CD4-positive, alpha-beta T cell treated with Interferon gamma for 1 hour (primary cell): ENCODE measurements around the gene GDI1.
"Not testable (repeated sequence)": the region's sequence is repeated elsewhere in the genome, so short reads cannot be mapped to it uniquely, and the experiment has no call there.

Source experiments
- DNase-seq: peaks from one replicate; pipeline ENCODE4 v3.0.0-alpha.2; 2020

GDI1 gene

GRCh38 chrX:154436983-154437752 is at the start of gene GDI1:
TSS of gene GDI1 (plus strand) at chrX:154437154. CDS start at chrX:154437255, 101 bp downstream.
- peak; percentile 50 for DNase-seq

- not testable (repeated sequence) for DNase-seq
These were observed 48.9 kb upstream of the GDI1 start for GRCh38 chrX:154388094-154388493.

- DNase-seq: not testable (repeated sequence)
These were observed 48.3 kb upstream of the GDI1 start for GRCh38 chrX:154388649-154389048.

- peak; percentile 41 for DNase-seq
These were observed 46.9 kb upstream of the GDI1 start for GRCh38 chrX:154389812-154390747.

- DNase-seq: not testable (repeated sequence)
These were observed 40.6 kb upstream of the GDI1 start for GRCh38 chrX:154396363-154396762.

GRCh38 chrX:154396973-154397887 is 39.7 kb upstream of the GDI1 start:
- peak; percentile 72 for DNase-seq

GRCh38 chrX:154397888-154398667 is 38.9 kb upstream of the GDI1 start, which contains the start of gene RPL10:
TSS of gene RPL10 (plus strand) at chrX:154398377. CDS start at chrX:154398520, 143 bp downstream.
- DNase-seq: peak; percentile 96

- DNase-seq: peak; percentile 85
These were observed 38.1 kb upstream of the GDI1 start for GRCh38 chrX:154398668-154399526.

- DNase-seq: peak; percentile 36
These were observed 37.2 kb upstream of the GDI1 start for GRCh38 chrX:154399527-154400368.

- not testable (repeated sequence) for DNase-seq
These were observed 36.6 kb upstream of the GDI1 start for GRCh38 chrX:154400369-154400817.

- DNase-seq: no peak
These were observed 35.7 kb upstream of the GDI1 start for GRCh38 chrX:154401045-154401799.

GRCh38 chrX:154401918-154402621 is 34.9 kb upstream of the GDI1 start:
- no peak for DNase-seq

- no peak for DNase-seq
These were observed 34.3 kb upstream of the GDI1 start for GRCh38 chrX:154402622-154403127.

- DNase-seq: no peak
These were observed 33.8 kb upstream of the GDI1 start for GRCh38 chrX:154403192-154403591.

GRCh38 chrX:154403858-154404257 is 33.1 kb upstream of the GDI1 start:
- no peak for DNase-seq

- no peak for DNase-seq
These were observed 32.2 kb upstream of the GDI1 start for GRCh38 chrX:154404625-154405192.

- DNase-seq: no peak
These were observed 28.2 kb upstream of the GDI1 start for GRCh38 chrX:154408659-154409221.
